Suppressor macrophage treated with lipopolysaccharide for 1 hour (primary cell): ENCODE data around the gene MSL3.

Source experiments
- DNase-seq, 3 donors: peaks; one replicate each; pipeline ENCODE4 v3.0.0-alpha.2; 2020 to 2022

Gene MSL3, protein sequence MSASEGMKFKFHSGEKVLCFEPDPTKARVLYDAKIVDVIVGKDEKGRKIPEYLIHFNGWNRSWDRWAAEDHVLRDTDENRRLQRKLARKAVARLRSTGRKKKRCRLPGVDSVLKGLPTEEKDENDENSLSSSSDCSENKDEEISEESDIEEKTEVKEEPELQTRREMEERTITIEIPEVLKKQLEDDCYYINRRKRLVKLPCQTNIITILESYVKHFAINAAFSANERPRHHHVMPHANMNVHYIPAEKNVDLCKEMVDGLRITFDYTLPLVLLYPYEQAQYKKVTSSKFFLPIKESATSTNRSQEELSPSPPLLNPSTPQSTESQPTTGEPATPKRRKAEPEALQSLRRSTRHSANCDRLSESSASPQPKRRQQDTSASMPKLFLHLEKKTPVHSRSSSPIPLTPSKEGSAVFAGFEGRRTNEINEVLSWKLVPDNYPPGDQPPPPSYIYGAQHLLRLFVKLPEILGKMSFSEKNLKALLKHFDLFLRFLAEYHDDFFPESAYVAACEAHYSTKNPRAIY

DNA sequence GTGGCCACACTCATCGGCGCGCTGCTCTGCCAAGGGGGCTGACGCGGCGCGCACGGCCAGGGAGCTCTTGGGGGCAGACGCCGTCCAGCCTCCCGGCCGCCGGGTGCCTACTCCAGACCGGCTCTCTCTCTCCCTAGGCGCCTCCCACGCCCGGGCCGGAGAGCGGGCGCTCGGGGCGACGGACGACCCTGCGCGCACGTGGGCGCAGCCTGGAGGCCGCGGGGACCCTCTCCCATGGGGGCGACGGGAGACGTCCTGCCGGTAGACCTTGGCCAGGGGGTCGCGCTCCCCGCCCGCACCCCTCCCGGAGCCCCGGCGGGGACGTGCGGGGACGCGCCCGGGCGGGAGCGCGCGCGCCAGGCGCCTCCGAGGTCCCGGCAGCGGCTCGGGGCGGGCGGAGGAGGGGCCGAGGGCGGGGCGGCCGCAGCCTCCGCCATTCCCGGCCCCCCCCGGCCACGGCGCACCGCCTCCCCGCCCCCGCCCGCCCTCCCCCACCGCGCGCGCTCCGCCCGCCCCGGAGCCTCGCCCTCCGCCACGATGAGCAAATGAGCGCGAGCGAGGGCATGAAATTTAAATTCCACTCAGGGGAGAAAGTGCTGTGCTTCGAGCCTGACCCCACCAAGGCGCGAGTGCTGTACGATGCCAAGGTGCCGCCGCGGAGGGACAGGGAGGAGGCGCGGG, at the start of gene MSL3:
MSL3 (plus strand) TSS at position 519 of the 681 bp plus-strand sequence; CDS start at position 546, 27 bp downstream.
- peak; percentile 57 to 83 (median 70) for DNase-seq

DNA sequence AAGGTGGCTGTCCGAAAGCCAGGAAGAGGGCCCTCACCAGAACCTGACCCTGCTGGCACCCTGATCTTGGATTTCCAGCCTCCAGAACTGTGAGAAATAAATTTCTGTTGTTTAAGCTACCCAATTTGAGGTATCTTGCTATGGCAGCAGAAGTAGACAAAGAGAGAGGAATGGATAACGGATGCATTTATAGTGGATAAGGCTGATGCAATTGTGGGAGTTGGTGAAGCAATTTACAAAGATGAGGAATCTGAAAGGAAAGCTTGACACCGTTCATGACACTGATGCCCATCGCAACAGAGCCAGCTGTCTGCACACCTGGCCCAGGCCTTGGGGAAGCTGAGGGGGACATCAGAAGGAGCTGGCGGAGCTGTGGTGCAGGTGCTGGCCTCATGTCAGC, 35.7 kb upstream of the MSL3 start:
- DNase-seq = no peak

DNA sequence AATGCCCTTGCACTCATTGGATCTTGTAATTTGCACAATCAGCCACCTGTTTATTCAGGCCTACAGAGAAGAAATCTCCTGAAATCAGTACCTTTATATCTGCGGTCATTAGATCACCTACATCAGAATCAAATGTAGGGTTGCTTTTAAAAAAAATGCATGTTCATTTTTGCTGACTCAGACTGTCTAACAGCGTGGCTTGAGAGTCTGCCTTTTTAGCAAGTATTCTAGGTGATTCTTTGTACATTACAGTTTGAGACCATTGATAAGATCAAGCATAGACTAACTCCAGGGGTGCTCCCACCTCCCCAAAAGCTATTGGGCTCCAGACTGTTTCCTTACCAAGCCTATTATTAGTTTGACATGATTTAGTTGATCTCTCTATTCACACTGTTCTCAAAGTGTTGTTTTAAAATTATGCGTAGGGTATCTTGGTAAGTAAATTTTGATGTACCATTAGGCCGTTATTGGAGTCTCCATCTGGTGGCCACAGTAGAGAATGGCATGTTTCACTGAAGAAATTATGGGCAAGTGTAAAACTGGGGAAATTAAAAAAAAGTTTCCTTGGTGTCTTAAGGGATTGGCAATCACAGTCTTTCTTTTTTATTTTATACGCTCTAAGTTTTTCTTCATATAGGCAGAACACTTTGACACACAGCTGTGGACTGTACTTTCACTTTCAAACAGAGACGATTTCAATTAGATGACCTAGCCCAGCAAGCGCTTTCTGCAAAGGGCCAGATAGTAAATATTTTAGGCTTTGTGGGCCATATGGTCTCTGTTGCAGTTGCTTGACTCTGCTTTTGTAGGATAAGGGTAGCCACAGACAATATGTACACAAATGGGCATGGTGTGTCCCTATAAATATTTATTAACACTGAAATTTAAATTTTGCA, 33.7 kb upstream of the MSL3 start:
- peak; percentile 19 to 43 (median 36) for DNase-seq

DNA sequence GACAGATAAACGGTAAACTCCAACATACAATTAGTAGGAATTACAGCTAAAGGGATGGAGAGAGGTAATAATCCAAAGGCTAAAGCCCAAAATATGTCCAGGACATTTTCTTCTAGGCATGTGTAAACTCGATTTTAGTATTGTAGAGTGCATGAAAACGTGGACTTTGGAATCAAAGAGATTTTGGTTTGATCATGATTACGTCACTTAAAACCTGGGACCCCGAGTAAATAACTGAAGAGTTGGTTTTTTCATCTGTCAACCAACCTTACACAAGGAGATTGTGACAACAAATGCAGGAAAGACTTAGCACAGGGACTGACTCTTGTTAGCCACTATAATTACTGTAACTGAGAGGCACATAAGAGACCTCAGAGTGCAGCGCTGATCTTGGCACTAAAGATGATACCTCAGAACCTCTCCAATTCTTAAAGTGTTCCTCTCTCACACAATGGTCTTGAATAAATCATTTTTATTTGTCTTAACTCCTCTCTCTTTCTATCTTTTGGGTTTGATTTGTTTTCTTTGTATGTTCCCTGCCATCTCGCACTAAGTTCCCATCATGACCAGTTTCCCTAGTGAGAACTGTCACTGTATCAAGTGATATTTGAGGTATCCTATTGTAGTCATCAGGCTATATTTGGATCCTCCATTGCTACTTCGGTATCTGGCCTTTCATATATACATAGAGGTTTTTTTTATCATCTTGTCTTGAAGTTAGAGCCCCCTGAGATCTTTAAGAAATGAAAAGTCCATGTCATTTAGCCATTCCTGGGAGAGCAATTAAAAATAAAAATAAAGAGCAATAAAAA, 32.2 kb upstream of the MSL3 start:
- DNase-seq = no peak

DNA sequence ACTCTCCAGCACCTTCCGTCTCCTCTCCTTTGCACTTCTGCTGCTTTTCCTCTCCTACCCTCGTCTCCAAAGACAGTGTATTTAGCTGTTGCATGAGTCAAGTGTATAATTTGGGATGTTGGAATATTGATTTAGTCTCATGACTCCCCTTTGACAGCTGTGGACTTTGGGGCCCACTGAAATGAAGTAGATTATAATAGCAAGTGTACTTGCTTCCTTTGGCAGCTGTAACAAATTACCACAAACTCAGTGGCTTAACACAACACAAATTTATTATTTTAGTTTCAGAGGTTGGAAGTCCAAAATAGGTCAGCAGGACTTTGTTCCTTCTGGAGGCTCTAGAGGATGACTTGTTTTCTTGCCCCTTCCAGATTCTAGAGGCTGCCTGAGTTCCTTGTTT, 29.5 kb upstream of the MSL3 start:
- DNase-seq = no peak

DNA sequence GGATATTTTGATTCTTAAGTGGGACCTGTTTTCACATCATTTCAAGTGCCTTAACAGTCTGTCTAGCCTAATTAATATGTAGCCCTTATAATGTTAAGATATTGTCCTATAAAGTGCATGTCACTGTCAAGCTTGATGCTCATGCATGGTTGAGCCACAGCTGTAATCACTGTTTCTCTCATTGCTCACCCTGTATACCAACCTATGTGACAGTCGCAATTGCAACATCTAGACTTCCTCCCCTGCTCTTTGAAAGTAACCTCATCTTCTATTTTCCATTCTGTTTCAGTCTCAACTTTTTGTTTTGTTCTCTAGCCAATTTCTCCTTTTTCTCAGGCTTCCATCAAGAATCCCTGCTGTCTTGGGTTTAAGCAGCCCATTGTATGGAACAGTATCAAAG, 24.4 kb upstream of the MSL3 start:
- DNase-seq = peak in 2 of 3 donors; percentile 7 to 19

DNA sequence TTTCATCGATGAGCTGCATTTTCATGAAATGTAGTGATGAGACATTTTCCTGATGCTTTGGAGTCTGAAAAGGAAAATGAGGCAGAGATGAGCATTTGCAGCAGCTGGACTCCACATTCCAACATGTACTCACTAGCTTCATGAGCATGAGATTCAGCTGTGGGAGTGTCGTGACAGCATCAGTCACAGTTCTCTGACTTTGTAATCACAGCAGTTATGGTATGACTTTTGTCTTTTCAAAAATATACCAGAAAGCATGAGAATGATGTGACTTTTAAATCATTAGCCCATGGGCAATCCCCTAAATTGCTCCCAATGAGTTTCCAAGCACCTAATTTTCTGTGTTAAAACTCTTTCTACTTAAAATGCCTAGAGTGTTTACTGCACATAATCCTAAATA, 18.3 kb upstream of the MSL3 start:
- no peak for DNase-seq

DNA sequence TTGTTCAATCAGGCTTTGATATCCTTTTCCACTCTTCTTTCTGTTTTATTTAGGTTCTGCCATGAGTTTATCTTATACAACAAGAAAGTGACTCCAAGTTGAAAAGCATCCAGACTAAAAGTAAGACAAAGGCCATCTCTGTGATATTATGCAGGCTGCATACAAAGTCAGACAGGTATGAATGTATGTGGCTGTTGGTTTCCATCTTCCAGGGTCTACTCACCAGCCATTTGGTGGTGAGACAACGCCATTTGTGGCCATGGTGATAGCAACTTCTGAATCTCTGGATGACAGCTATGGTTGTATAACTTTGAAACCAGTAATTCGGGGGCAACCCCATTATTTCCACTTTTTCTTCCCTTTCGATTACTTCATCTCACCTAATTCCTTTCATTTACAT, 17.2 kb upstream of the MSL3 start:
- no peak for DNase-seq

DNA sequence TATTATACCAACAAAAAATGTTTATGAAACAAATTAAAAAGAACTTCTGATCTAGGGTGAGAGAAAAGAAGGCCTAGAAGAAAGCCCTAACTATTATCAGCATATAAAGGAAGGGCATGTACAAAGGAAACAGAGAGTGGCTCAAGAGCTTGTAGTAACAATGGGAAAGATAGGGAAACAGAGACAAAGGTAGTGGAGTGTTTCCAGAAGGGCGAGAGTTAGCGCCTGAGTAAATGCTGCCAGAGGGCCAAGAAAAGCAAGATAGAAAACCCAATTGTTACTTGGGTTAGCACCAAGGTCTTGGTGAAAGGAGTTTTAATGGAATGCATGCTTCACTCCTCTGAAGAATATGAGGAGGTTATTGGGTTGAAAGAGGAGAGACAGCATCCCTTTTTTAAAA, 16.5 kb upstream of the MSL3 start:
- DNase-seq = no peak

DNA sequence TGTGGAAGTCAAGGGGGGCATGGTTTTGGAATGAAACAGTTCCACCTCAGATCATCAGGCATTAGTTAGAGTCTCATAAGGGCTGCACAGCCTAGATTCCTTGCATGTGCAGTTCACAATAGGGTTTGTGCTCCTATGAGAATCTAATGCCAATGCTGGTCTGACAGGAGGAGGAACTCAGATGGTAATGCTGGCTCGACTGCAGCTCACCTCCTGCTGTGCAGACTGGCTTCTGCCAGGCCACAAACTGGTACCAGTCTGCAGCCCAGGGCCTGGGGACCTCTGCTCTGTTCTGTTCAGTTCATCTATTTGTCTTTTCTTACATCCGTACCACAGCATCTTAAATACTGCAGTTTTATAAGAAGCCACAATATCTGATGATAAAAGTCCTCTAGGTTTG, 12.2 kb upstream of the MSL3 start:
- no peak for DNase-seq

DNA sequence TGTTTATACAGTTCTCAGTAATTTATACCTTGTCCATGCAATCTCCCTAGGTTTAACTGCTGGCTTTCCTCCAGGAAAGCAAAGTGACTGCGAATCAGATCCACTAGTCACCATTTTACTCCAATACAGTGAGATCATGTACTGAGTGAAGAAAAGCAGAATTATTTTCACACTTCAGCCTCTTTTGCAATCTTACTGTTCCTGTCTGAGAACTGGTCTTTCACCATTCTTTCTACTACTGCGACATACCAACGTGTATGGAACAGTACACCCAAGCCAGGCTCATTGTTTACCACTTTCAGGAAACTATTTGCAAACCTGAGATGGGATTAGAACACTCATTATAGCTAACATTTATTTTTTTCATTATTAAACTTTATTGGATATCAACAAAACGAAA, 8.0 kb upstream of the MSL3 start:
- peak in 2 of 3 donors; percentile 25 to 33 for DNase-seq

DNA sequence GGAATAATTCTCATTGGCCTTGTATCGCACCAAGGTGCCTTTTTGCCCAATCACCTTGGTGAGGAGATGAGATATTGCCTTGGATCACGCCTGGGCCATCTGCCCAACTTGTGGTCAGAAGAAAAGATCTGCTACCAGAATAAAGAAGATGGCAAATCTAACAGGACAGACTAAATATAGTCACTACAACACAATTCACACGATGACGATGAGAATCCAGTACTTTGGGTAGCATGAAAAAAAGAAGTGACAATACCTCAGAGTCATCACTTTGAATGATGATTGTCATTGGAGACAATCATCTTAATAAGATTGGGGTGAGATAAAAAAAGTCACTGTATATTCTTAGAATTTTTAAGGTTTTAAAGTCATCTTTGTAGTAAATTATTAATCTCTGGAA, 7.3 kb upstream of the MSL3 start:
- DNase-seq = no peak

DNA sequence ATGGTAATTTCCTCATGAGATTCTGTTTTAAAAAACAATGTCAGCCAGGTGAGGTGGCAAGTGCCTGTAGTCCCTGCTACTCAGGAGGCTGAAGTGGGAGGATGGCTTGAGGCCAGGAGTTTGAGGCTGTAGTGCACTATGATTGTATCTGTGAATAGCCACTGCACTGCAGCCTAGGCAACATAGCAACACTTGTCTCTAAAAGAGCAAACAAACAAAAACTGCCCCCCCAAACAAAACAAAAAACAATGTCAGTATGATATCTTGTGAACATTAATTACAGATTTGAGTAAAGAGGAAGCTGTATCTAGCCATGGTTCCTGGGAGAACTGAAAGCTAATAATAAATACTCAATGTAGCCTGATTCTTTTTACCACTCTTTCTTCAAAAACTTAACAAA, 6.8 kb upstream of the MSL3 start:
- DNase-seq = no peak

DNA sequence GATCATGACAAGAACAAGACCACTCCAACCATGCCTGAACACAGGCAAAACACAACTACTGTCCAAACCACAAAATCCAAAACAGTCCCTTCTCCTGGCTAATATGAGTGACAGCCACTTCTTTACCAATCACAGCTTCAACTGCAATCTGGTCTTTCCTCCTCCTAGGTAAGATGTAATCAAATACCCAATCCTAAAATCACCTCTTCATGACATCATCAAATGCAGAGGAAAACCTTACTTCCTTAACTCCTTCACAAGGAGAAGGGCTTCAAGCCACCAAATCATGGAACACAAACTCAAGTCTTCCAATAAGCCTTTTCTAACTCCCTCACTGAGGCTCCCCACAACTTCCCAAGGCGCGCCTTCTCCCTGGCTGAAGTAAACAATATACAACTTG, 4.4 kb upstream of the MSL3 start:
- DNase-seq = no peak

DNA sequence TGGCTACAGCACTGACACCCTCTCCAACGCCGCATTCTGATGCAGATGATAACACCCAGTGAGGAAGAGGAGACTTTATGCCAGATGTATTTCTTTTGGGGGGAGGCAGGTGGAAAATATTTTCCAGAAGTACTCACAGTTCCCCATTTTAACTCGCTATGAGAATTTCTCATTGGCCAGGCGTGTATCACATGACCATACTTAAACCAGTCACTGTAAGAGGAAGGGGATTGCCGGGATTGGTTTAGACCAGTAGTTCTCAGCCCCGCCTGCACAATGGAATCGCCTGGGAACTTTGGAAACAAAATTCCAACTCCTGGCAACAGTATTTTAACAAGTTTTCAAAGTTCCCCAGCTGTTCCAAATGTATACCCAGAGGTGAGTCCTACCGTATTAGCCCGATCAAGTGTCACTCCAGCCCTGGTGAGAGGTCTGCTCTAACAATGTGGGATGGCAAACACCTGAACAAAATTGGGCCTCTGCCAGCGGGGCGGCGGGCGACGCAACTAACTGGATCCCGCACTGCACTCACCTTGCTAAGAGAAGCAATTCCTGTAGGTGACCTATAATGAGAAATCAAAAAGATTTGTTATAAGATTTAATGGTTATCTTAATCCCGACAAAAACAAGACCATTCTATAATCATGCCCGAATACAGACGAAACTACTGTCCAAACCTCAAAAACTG, 2.9 kb upstream of the MSL3 start:
- DNase-seq = no peak

DNA sequence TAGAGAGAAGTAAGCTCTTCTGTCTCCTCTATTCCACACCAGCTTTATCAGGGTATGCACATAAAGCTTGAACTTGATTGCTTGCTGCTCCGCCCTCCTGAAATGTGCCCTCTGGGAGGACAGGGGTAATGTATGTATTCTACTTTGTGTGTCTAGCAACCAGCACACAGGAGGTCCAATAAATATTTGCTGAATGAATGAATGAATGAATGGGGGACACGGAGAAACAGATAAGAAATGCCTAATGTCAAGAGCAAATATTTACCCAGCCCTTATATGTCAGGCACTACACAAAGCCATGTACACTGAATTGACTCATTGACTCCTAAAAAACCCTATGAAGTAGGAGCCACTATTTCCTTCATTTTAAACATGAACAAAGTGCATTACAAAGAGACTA, 2.3 kb upstream of the MSL3 start:
- no peak for DNase-seq

DNA sequence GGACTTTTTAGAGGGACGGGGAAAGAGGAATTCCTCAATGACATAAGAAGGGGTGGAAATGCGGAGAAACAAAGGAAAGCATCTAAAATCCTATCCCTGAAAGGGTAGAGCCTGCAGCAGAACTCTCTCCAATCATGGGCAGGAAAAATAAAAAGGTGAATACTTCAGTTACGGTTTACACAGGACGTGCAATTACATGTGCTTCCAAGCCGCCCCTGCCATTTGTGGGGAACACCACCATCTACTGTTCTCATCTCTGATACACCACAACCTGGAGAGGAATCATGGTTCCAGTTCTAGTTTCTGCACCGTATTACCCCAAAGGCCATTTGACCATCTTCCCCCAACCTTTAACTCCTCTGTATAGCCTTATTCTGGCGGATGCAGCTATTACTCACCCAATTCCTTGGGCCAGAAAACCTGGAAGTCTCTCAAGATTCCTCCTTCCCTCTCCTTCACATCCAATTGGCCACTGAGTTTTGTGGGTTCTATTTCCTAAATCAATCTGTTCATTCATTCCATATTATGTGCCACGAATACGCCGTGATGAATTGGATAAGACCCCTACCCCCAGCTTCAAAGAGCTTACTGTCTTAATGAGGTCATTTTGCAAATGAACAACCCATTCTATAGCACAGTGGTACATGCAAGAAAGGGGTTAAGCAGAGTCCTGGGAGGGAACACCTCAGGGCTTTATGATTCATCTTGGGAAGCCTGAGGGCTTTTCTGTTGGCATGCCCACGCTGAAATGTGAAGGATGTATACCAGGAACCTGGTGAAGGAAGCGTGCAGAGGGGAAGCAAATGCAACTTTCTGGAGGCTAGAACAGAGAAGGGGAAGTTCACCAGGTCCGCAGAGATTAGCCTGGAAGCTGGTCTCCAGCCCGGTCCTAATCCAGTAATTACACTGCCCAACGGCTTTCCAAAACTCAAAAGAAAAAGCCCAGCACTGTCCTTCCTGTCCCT, 1.4 kb upstream of the MSL3 start:
- peak; percentile 64 to 74 (median 67) for DNase-seq

DNA sequence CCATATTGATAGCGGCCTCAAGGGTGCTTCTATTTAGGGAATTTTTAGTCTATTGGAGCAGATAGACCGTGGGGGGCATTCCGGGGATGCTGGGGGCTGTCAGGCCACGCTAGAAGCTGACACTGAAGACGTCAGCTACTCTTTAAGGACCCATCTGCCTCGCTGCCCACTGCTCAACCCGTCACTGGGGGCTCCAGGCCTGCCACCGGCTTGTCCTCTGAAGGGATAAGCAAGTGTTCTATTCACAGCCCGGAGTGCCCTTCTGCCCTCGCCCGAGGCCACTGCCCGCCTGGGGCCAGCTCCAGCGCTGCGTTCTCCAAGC, 679 bp upstream of the MSL3 start:
- no peak for DNase-seq

DNA sequence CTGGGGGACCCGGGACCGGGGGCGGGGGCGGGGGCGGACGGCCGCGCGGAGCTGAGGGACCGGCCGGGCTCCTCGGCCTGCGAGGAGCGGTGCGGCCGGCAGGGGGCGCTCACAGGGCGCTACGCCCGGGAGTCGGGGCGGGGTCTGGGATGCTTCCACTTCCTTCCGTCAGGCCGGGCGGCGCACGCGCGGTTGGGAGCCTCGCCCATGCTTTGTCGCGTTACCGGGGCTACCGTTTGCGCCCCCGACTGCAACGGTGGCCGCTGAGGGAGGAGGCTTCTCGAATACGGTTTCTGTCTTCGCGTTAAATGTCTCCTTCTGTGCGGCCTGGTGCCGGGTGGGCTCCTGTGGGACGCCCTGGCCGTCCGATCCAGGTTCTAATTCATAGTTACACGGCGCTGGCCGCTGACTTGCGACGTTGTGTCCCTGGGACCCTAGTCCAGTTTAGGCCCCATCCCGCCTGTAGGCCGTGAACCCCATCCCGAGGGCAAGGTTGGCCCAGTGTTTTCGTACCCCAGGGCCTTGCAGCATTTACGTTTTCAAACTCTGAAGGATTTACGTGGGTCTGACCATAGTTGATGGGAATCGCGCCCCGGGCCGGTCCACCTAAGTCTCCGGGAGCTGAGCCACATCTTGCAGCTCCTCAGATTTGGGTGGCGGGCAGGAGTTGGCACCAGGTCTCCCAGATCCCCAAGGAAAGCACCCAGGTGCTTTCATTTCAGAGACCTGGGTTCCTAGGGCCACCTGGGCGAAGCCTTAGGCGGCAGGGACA, 549 bp downstream of the MSL3 start:
- DNase-seq = peak; percentile 91 to 95 (median 92)

DNA sequence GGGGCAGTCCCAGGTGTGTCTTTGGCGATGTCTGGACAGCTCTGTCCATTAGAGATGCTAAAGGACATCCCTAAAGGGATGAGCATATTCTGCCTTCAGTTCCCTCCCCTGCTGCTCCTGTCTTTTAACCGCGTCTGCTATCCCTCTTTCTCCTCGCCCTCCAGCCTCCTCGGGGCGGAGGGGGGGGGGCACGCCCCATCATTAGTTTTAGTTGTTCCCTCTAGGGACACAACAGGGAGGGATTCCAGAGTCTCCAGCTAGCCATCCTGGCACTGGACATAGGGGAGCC, 1.1 kb downstream of the MSL3 start:
- no peak for DNase-seq
